ENCODE data around the gene TIMM23.

DNA sequence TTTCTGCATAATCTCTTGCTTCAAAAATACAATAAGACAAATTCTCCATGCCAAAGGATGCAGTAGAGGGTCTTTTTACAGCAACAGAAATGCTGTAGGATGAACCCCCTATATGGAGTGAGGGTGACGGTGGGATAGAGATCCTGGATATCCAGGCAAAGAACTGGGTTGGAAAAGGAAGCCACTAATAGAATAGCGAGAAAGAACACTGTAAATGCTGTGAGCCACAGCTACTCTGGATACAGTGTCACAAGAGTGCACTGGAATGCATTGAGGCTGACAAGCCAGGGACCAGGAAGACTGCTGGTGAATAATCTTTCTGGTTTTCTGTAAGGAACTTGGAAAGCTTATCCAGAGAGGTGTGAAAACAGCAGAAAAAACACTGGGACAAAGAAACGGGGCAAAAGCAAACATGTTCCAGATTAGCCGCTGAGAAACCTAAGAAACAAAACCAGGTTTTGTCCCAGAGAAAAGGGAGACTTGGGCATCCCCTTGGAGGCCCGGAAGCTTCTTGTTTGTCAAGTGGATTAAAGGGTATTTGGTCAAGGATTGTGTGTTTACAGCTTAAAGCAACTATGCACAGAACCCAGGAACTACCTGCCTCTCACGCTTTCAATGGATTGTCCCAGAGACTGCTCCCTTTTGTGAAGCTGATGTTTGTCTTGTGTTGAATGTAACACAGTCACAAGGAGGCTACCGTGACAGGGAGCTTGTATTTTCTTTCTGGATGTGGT, 79.9 kb downstream of the TIMM23 start:
- TF ChIP-seq, protein P1, sequence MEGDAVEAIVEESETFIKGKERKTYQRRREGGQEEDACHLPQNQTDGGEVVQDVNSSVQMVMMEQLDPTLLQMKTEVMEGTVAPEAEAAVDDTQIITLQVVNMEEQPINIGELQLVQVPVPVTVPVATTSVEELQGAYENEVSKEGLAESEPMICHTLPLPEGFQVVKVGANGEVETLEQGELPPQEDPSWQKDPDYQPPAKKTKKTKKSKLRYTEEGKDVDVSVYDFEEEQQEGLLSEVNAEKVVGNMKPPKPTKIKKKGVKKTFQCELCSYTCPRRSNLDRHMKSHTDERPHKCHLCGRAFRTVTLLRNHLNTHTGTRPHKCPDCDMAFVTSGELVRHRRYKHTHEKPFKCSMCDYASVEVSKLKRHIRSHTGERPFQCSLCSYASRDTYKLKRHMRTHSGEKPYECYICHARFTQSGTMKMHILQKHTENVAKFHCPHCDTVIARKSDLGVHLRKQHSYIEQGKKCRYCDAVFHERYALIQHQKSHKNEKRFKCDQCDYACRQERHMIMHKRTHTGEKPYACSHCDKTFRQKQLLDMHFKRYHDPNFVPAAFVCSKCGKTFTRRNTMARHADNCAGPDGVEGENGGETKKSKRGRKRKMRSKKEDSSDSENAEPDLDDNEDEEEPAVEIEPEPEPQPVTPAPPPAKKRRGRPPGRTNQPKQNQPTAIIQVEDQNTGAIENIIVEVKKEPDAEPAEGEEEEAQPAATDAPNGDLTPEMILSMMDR (conservative IDR thresholded peaks at IDR 0.05; ENCODE audit: low read depth, low read length) = no peak
- TF ChIP-seq EZH2 (IDR thresholded peaks at IDR 0.05; ENCODE audit: borderline replicate concordance, low read depth, low read length, poor library complexity, severe bottlenecking) = no peak

All from A673 (cell line).